Panc1 (cell line): ENCODE data around the gene GSK3B. TPM values are rescaled to one million over a fixed set of nuclear protein-coding genes. Genes with fewer than 3 reads are reported as not detected.

ENCODE experiments used
- ATAC-seq: fragments of 200-7000 bp; cut with Tn5 transposase; 2 replicates; pipeline ENCODE4 v1.9.1; 2020; ENCODE audit warnings: mild to moderate bottlenecking, moderate library complexity
- BruUV-seq: library from RNA; stranded (reverse); fragments of 400-500 nt; replicated peaks from 2 replicates; lab custom pipeline; 2021; lab: Mats Ljungman, UMichigan
- CTCF ChIA-PET: fragments of 300-600 bp; sonication (Branson Sonifier 250); formaldehyde crosslinking; loops from one replicate; lab custom pipeline; 2022; ENCODE audit warnings: antibody characterized with exemption; lab: Charles Lee
- POLR2A ChIA-PET: fragments of 300-600 bp; sonication (Branson Sonifier 250); formaldehyde crosslinking; loops from one replicate; lab custom pipeline; 2022; ENCODE audit warnings: antibody characterized with exemption; lab: Charles Lee
- DNase-seq: peaks from one replicate; pipeline ENCODE4 v3.0.0-alpha.2; 2010; ENCODE audit warnings: low read depth, low spot score
- H3K27ac ChIP-seq: 2 replicates; pipeline ENCODE4 v1.5.1; 2011; ENCODE audit warnings: mild to moderate bottlenecking, low read length, inconsistent platforms
- H3K27me3 ChIP-seq: fragments of 200-500 bp; sonication (Bioruptor generic); 2 replicates; pipeline ENCODE4 v1.6.0; 2014; ENCODE audit warnings: low read length, inconsistent platforms; ENCODE audit not compliant: control insufficient read depth, insufficient read depth
- H3K36me3 ChIP-seq: fragments of 200-500 bp; sonication (Bioruptor generic); 2 replicates; pipeline ENCODE4 v1.5.1; 2014; ENCODE audit warnings: inconsistent platforms, mild to moderate bottlenecking, low read length, moderate library complexity; ENCODE audit not compliant: control insufficient read depth, insufficient read depth
- H3K4me1 ChIP-seq: 2 replicates; pipeline ENCODE4 v1.5.1; 2011; ENCODE audit warnings: inconsistent platforms, mild to moderate bottlenecking, low read length, moderate library complexity; ENCODE audit not compliant: control insufficient read depth, insufficient read depth
- H3K4me3 ChIP-seq, 2 experiments: 2 replicates each; pipeline ENCODE4 v1.5.1; 2011 to 2012; ENCODE audit warnings: low read depth in 2 of 2, low read length in 2 of 2, mild to moderate bottlenecking in 2 of 2, inconsistent platforms in 1 of 2, moderate library complexity in 1 of 2
- H3K9me3 ChIP-seq: fragments of 200-500 bp; sonication (Bioruptor generic); 2 replicates; pipeline ENCODE4 v1.5.1; 2014; ENCODE audit warnings: low read depth, mild to moderate bottlenecking, inconsistent platforms, low read length, moderate library complexity; ENCODE audit not compliant: control insufficient read depth, insufficient read depth
- CTCF ChIP-seq: fragments of 450-650 bp; IDR thresholded peaks from 2 replicates; pipeline ENCODE4 v1.5.1; 2017; ENCODE audit warnings: mild to moderate bottlenecking
- POLR2AphosphoS5 ChIP-seq: IDR thresholded peaks from 2 replicates; pipeline ENCODE4 v1.6.1; 2012; ENCODE audit warnings: mild to moderate bottlenecking, low read depth, low read length, moderate library complexity
- SIN3A ChIP-seq: IDR thresholded peaks from 2 replicates; pipeline ENCODE4 v1.6.1; 2012; ENCODE audit warnings: low read depth, mild to moderate bottlenecking, low read length, moderate library complexity, borderline replicate concordance; ENCODE audit not compliant: insufficient read depth
- TCF7L2 ChIP-seq: IDR thresholded peaks from 2 replicates; pipeline ENCODE4 v1.6.1; 2011; ENCODE audit warnings: mild to moderate bottlenecking, low read depth, low read length, inconsistent platforms
- in situ Hi-C: cut with HindIII; loops from 2 replicates; pipeline ENCODE4 v1.10.0; 2016; ENCODE audit warnings: low sequenced_read_pairs, low pct_unique_long_range_greater_than_20kb
- intact Hi-C: fragments of 100-400 bp; cut with micrococcal nuclease; formaldehyde crosslinking; loops from one replicate; pipeline ENCODE4 v1.10.0; 2022; ENCODE audit not compliant: unreplicated experiment
- total RNA-seq: library from RNA; stranded (reverse); gene quantifications from one replicate; pipeline ENCODE4 v1.2.1, GENCODE V29; 2021; ENCODE audit not compliant: unreplicated experiment
- TF ChIP-seq, protein P1 (sequence below), 2 experiments: IDR thresholded peaks; 2 replicates each; pipeline ENCODE4 v1.6.1; 2011 to 2012; ENCODE audit warnings: low read depth in 2 of 2, control low read depth in 1 of 2, low read length in 1 of 2, mild to moderate bottlenecking in 1 of 2, moderate library complexity in 1 of 2; ENCODE audit not compliant: insufficient read depth in 1 of 2

The GSK3B gene
- total RNA-seq, 1 experiment from 2014 or later = 35.3 TPM

GRCh38 chr3:120119846-120120510, 25.7 kb upstream of the GSK3B start:
- intact Hi-C loops = no loop called here
- ATAC-seq (no peak), DNase-seq (no peak)
- ChIA-PET POLR2A (no interaction called here), CTCF (no interaction called here)
- Histone ChIP-seq H3K4me1 (no peaks in the 10 kb centered on the region), H3K27ac (no peak overlapping the region), H3K36me3 (no peaks in the 10 kb centered on the region), H3K4me3 (no peak overlapping the region), H3K9me3 (no peaks in the 10 kb centered on the region), H3K27me3 (no peaks in the 10 kb centered on the region)
- TF ChIP-seq TCF7L2 (no peak), CTCF (no peak), POLR2AphosphoS5 (no peak), SIN3A (no peak)
- TF ChIP-seq, protein P1, sequence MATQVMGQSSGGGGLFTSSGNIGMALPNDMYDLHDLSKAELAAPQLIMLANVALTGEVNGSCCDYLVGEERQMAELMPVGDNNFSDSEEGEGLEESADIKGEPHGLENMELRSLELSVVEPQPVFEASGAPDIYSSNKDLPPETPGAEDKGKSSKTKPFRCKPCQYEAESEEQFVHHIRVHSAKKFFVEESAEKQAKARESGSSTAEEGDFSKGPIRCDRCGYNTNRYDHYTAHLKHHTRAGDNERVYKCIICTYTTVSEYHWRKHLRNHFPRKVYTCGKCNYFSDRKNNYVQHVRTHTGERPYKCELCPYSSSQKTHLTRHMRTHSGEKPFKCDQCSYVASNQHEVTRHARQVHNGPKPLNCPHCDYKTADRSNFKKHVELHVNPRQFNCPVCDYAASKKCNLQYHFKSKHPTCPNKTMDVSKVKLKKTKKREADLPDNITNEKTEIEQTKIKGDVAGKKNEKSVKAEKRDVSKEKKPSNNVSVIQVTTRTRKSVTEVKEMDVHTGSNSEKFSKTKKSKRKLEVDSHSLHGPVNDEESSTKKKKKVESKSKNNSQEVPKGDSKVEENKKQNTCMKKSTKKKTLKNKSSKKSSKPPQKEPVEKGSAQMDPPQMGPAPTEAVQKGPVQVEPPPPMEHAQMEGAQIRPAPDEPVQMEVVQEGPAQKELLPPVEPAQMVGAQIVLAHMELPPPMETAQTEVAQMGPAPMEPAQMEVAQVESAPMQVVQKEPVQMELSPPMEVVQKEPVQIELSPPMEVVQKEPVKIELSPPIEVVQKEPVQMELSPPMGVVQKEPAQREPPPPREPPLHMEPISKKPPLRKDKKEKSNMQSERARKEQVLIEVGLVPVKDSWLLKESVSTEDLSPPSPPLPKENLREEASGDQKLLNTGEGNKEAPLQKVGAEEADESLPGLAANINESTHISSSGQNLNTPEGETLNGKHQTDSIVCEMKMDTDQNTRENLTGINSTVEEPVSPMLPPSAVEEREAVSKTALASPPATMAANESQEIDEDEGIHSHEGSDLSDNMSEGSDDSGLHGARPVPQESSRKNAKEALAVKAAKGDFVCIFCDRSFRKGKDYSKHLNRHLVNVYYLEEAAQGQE (IDR thresholded peaks at IDR 0.05; ENCODE audit: insufficient read depth in 1 of 2, low read depth in 2 of 2, low read length in 1 of 2) = no peak
- BruUV-seq = no TSS peak
- in situ Hi-C loops = no loop called here

- Histone ChIP-seq H3K27ac (no peak overlapping the region), H3K36me3 (no peaks in the 10 kb centered on the region), H3K9me3 (no peaks in the 10 kb centered on the region), H3K27me3 (no peaks in the 10 kb centered on the region), H3K4me3 (no peak overlapping the region), H3K4me1 (no peaks in the 10 kb centered on the region)
- ChIA-PET POLR2A (no interaction called here), CTCF (no interaction called here)
- DNase-seq (no peak), ATAC-seq (no peak)
- in situ Hi-C loops (no loop called here), intact Hi-C loops (no loop called here)
- TF ChIP-seq SIN3A = no peak
- TF ChIP-seq, protein P1 (IDR thresholded peaks at IDR 0.05; ENCODE audit: insufficient read depth in 1 of 2, low read depth in 2 of 2, low read length in 1 of 2) = no peak
- BruUV-seq = no TSS peak
Observed at GRCh38 chr3:120114981-120115380, 20.7 kb upstream of the GSK3B start.
